OCI-M2 (cell line): ENCODE data around the gene EVA1C.
"Not testable (repeated sequence)": the region's sequence is repeated elsewhere in the genome, so short reads cannot be mapped to it uniquely, and the experiment has no call there.

Source experiments
- DNase-seq: peaks from one replicate; lab custom pipeline; 2025; ENCODE audit not compliant: unreplicated experiment; lab: John Stamatoyannopoulos, UW

EVA1C gene

DNA sequence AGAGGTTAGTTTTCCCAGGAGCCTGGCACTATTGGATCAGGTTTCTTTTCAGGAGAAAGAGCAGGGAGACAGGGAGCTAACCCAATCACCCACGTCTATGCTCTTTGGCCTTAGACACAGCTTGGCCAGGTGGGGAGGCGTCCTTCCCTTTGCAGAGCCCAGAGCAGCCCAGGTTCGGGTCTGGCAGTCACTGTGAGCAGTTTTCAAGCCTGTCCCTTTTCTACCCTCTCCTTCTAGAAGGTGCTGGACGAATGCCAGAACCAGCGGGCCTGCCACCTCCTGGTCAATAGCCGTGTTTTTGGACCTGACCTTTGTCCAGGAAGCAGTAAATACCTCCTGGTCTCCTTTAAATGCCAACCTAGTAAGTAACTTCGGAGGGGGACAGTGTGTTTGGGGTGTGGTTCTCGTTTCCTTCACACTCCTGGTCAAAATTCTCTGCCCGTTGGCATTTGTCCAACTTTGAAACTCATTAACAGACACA is 44.9 kb downstream of the EVA1C start:
- DNase-seq = no peak

DNA sequence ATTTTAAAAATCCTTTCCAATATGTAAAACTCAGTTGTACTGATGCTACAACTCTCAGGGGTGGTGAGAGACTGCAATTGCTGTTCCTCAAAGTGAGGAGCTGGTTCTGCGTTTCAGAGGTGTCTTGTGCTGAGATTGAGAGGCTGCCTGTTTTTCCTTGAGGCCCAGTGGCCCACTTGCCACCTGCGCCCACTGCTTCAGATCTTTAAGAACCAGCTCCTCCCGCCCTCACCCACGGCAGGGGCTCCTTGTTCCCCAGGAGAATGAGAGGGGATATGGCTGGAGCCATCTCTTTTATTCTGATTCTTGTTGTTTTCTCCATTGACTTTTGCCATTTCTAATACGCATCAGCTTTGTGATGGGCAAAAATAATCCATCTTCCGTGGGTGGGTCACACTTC is 45.5 kb downstream of the EVA1C start:
- no peak for DNase-seq

DNA sequence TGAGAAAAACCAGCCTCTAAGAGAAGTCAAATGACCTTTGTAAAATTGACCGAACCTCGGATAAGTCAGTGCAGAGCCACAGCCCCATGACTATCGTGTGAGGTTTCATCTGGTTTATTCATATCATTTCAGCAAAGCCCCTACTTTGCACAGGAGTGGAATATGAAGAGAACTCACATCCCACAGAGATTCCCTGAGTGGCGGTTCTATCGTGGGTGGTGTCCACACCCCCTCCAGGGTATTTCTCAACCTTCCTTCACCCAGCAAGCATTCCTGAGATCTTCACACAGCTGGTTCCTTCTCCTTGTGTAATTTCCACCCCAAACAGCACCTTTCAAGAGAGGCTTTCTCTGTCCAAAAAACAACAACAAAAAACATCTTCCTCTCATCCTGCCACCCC is 47.5 kb downstream of the EVA1C start:
- DNase-seq = no peak

DNA sequence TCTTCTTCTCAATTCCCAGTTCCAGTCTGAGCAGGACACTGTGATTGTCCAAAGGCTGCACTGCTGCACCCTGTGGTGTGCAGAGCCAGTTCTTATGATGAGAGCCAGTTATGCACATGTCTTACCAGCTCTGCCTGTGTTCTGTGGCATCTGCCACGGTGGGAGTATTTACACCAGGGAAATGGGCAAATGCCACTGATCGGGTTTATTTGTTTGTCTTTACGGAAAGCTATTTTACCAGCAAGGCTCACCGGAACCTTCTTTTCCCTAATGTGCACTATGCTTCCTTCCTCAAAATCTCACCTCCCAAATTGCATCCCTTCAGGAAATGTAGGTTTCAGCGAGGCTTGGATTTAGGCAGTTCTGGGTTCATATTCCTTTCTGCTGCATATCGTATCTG is 49.0 kb downstream of the EVA1C start:
- no peak for DNase-seq

DNA sequence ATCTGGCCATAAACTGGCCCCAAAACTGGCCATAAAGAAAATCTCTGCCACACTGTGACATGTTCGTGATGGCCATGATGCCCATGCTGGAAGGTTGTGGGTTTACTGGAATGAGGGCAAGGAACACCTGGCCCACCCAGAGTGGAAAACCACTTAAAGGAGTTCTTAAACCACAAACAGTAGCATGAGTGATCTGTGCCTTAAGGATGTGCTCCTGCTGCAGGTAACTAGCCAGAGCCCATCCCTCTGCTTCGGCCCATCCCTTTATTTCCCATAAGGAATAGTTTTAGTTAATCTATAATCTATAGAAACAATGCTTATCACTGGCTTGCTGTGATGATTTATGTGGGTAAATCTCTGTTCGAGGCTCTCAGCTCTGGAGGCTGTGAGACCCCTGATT is 50.1 kb downstream of the EVA1C start:
- not testable (repeated sequence) for DNase-seq

DNA sequence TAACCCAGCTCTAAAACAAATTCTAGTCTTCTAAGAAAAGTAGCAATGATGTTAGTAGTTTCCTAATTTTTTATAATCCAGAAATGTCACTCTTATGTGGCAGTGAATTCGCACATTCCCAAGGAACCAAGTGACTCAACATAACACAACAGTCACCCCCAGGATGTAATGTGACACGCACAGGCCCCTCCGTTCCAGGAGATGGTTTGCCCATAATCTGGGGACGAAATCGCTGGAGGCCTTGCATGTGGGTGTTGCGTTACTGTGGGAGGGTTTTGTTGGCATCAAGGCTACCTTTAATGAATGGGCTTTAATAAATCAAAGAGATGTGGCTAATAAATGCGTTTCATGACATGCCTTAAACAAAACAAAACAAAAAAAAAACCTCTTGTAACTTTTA is 50.9 kb downstream of the EVA1C start:
- no peak for DNase-seq

DNA sequence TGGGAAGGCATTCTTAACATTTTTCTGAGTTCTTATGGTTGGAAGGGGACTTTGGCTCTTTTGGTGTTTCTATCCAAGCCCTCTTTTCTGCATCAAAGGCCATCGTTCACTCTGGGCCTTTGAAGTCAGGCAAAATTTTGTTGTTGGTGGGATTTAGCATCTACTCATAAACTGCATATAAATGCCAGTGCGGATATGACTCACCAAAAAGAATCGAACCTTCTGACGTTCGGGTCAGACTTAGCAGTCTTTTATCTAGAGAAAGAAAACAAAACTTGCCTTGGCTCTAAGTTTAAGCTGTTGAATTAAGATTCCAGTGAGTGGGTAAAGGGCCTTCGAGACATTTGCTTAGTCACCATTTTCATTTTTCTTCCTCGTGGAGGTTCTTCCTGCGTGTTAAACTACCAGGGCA is 51.4 kb downstream of the EVA1C start:
- DNase-seq = no peak

DNA sequence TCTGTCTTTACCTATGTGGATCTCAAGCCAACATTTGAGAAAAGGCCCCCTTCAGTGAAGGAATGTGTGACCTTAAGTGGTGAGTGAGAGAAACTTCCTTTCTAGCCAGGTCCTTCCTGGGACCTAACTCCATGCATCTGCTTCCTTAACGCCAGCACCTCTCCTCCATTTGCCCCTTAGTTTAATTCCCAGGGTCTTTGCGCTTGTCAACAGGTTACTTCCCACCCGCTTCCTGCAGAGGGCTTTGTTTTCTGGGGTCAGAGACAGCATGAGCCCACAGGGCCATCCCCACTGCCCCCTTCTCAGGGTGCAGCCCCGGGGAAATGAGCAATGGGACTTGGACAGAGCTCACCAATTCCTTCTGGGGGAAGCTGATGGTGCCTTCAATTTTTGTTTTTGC is 54.8 kb downstream of the EVA1C start:
- DNase-seq = no peak

DNA sequence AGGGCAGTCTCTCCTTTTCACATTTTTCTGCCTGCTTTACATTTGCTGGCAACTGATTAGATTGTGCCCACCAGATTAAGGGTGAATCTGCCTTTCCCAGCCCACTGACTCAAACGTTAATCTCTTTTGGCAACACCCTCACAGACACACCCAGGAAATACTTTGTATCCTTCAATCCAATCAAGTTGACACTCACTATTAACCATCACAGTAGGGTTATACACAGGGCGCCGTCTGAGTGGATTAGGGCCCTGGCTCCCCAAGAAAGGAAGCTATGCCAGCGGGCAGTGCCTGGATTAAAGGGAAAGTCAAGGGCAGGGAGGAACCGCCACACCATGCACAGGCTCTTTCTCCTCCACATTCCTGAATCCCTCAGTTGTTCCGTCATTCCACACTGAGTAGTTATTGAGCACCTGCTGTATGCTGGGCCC is 56.2 kb downstream of the EVA1C start:
- DNase-seq = no peak

DNA sequence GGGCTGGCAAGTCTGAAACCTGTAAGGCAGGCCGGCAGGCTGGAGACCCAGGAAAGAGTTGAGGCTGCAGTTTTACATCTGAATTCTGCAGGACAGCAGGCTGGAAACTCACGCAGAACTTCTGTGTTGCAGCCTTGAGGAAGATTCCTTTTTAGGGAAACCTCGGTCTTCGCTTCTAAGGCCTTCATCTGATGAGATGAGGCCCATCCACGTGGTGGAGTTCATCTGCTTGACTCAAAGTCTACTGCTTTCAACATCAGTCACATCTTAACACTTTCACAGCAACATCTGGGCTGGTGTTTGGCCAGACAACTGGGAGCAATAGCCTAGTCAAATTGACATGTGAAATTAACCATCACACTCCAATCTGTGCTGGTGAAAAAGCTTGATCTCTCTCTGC is 57.1 kb downstream of the EVA1C start:
- DNase-seq = no peak

DNA sequence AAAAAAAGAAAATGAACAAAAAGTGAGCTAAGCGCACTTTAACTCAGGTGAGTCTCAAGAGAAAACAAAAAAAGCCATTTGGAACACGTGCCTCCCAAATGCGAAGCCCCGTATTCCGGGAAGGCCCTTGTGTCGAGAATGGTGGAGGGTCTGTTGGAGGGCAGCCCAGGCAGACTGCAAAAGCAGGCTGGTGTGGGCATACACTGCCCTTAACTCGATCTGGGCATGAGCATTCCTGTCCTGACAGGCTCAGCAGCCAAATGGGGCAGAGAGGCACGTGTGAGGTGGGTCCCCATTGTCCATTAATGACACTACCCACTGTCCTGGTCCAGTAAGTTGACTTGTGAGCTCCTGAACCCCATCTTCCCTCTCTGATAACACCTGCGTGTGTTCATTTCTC is 57.7 kb downstream of the EVA1C start:
- DNase-seq = no peak

DNA sequence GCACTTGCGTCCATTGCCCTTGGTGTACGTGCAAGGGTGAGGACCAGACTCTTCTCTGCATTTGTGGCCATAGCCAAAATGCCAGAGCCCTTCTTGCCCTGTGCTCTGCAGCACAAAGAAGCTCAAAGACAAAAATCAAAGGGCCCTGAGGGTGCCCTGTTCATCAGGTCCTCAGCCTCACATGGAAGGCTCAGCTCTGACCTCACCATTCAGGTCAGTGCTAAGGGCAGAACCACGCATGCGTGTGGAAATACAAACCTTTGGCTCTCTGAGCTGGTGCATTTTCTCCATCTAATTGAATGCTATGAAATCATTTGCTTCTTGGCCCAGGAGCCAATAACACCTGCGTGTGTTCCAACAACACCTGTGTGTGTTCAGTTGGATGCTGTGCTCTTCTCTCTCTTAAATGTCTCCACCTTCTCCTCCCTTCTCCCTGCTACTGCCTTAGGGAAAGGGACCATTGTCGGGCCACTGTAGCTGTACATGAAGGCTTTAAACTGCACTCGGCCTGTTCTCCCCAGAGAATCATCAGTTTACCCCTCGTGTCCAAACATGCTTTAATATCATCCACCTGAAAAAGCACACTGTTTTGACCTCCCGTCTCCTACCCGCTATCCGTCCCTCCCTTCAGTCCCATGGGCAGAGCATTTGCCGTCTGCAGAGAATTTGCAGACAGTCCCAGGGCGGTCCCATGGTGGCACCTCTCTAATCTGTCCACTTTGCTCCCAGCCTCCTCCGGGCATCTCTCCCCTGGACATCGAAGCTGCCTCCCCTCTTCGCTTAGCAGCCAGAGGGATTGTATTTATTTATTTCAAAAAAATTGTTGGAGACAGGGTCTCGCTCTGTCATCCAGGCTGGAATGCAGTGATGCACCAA is 60.6 kb downstream of the EVA1C start:
- DNase-seq = no peak

DNA sequence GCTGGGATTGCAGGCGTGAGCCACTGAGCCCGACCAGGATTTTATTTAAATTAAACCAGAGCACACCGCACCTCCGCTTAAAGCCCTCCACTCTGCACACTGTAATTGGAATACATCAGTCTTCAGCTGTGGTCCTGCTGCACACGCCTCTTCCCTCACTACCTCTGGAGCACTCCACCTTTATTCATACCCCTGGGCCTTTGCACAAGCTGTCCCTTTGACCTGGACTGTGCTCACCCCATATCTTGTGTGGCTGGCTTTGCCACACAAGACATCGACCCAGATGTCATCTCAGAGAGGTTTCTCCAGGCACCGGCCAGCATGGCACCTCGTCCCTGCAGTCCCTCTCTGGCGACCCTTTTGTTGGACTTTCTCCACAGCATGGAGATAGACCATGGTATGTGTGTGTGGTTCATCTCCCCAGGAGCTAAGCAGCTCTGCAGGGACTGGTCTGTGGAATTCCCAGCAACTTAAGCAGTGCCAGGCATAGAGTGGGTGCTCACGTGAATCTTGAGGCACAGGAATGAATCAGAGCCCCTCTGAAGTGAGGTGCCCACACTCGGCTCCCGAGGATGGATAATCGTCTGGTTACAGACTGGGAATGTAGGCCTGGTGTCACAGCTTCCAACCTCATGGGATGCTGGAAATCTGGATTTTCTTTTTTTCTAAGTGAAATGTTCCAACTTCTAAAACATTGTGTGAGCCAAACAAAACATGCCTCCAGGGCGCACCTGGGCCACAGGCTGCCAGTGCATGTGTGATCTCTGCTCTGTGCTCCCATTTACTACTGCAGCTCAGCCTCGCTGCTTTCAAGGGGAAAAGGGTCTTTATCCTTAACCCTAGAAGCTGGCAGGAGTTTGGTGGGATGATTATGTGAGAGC is 61.9 kb downstream of the EVA1C start:
- DNase-seq = no peak

DNA sequence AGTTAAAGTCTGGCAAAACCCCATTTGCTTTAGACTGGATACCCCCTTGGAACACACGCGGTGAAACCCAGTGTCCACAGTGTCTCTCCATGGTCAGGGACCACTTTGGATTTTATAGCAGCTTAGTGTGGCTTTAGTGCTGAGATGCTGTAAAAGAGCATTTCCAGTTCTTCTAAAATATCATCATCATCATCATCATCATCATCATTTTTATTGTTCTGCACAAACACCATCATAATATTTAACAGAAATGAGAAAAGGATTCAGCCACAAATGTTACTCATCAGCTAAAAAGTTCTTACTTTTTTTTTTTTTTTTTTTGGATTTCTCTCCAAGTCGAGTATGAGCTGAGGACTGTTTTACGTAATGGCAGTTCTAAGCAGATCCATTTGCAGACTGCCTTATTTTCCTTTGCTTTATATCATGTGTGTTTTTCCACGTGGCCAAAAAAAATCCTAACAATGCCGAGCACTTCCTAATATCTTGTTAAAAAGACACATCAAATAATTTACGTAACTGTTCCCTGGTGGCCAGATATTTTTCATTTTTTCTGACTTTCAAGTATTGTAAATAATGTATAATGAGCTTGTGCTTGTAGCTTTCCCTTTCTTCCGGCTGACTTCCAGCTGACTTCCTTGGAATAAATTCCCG is 62.8 kb downstream of the EVA1C start:
- no peak for DNase-seq

DNA sequence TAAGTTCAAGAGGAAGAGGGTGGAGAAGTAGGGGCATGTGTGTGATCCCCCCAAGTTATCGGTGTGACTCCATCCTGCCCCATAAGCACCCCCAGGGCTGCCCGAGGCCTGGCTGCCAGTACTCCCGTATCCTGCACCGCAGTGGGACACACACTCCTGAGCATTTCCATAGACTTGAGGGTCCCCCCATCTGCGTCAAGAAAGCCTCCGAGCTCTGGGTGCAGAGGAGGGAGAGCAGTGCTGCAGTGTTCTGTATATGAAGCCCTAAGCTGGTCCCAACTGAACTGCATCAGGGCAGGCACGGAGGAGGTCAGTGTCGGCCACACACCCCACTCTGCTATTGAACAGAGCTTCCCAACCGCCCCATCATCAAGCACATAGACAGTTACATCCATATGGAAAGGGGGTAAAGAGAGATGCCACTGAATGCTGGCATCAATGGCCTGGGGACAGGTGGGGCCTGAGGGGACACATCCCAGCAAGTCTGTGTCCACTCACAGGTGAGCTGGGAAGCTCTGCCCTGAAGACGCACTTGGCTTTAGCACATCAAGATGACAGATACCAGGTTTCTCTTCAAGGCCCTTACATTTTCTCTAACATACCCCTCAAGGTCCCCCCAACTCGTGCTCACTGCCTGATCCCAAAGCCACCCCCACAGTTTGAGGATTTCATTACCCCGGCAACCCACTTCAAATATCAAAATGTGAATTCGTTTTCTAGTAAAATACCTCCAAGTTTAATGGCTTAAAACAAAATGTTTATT is 64.3 kb downstream of the EVA1C start:
- DNase-seq = no peak

DNA sequence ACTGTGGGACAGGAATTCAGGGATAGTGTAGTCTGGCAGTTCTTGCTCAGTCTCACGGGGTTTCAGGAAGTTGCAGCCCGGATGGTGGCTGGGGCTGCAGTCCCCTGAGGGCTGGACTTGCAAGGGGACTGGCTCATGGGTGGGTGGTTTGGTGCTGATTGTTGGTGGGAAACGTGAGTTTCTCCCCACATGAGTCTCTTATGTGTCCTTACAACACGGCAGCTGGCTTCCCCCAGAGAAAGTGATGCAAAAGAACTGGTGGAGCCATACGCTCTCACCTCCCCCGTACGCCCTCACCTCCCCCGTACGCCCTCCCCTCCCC is 64.9 kb downstream of the EVA1C start:
- no peak for DNase-seq

DNA sequence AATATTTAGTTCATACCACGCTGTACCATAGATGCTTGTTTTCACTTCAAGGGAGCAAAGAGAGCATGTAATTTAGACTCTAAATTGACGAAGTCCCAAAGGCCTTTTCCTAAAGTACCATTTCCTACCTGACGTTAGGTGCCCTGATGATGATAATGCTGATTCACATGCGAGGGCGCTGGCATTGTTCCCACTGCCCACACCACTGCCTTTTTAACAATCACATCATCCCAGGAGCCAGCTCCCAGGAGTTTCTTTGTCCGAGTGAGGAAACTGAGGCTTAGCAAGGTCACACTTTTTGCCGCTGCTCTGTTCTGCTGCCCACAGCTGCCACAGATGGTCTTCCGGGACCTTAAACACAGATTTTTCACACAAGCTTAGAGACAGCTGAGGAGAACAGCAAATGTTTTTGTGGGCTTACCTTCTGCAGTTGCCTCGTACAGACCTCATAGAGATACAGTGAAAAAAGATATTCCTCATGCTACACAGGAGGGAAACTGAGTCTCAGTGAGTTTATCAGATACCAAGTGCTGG is 69.4 kb downstream of the EVA1C start:
- no peak for DNase-seq

DNA sequence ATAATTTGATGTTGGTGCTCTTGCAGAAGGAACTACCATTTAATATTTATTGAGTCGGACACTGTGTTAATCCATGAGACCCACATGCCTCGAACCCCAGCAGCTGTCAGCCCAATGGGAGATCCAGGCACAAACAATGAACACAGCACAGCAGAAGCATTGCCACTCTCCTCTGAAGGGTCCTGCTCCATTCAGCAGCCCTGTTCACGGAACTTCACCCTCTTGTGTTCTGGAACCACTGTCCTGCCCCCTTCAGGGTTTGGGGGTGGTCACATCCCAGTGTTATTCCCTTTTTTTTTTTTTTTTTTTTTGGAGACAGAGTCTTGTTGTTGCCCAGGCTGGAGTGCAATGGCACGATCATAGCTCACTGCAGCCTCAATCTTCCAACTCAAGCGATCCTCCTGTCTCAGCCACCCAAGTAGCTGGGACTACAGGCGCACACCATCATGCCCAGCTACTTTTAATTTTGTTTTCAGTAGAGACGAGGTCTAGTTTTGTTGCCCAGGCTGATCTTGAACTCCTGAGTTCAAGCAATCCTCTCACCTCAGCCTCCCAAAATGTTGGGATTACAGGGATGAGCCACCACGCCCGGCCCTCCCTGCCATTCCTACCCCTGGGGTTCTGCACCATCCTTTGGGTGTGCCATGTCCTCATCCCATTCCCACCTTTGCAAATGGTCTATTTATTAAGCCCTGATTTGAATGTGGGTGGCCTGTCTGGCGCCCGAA is 70.2 kb downstream of the EVA1C start:
- DNase-seq = no peak

DNA sequence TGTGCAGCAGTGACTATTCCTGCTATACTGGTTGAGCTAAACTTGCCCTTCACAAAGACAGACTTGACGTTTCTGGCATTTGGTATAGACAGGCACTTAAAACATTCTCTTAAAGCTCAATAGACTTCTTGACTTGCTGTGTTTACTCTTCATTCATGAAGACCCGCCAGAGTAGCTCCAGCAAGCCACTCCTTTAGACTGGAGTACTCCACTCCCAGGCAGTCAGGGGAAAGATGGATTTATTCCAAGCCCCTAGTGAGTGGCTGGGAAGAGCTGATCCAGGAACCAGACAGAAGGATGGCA is 70.7 kb downstream of the EVA1C start:
- DNase-seq = no peak

DNA sequence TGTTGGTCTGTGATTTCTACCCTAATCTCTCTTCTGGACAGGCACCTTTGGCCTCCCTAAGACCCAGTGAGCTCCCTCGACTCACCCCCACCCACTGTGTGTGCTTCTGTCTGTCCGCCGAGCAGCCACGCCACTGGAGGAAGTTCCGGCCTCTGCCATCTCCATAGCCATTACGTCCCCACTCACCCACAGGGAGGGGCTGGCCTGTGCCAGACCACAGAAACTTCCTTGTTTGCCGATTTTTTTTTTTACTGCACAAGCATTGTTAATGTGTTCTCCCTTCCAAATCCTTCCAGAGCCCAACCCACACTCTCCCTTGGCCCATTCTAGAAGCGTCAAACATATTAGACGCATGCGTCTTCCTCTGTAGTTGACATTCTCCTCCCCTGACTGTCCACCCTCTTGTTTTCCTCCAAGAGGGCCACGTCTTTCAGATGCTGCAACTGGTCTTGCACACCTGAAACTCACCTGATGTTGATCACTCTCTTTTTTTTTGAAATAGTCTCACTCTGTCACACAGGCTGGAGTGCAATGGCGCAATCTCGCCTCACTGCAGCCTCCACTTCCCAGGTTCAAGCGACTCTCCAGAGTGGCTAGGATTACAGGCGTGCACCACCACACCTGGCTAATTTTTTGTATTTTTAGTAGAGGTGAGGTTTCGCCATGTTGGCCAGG is 72.3 kb downstream of the EVA1C start:
- DNase-seq = no peak
